ENCODE data around the gene ERCC6. TPM values are rescaled to one million over a fixed set of nuclear protein-coding genes. Genes with fewer than 3 reads are reported as not detected.

ERCC6 gene
- total RNA-seq: 11.2 and 11.7 TPM in 2 replicates

DNA sequence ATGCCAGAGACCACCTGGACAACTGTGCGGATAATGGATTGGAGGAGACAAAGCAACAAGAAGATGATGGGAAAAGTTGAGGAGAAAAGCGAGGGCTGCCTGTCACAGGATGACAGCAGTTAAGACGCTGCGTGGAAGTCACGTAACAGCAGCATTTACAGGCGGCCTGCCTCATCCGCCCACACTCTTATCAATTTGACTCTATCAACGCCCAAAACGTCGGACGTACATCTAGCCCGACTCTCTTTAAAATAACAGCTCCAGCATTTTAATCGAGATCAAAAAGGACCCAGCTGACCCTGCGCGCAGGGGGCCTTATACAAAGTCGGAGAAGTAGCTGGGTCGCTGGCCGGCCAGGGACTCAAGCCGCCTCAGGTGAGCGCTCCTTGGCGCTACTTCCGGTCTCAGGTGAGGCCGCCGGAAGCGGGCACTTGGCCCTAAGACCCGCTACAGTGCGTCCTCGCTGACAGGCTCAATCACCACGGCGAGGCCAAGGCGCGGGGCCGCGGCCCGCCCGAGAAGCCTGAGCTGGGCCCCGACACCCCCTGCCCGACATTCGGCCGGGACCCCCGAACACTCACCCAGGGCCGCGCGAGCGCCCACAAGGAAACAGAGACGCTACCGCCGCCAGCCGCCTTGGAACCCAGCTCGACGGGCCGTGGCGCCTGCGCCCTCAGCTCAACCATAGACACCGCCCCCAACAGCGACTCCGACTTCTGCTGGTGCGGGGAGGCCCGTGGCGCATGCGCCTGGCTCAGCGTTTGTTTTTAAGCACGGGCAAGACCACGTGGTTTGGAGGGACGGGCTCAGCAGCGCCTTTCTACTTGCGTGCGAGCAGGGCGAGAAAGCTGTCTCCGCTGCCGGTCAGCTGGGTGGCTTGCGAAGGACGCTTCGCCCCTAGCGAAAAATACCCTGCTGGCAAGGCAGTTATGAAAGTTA, at the start of gene ERCC6:
Gene ERCC6 (minus strand): TSS at position 741 of the 939 bp plus-strand sequence.
- intact Hi-C loops (cut with micrococcal nuclease): loop anchor here (1.0 to 10.0 kb wide), 5 partner anchors 26 to 1232 kb away; partner anchors contain the start of gene MAPK8

GRCh38 chr10:49587981-49588380, 49.1 kb upstream of the ERCC6 start:
- Mint-ChIP-seq H3K9me3 (peaks cover 6% of the 10 kb centered on the region), H3K4me3 (no peak overlapping the region), H3K36me3 (ENCODE audit: low read depth) (no peaks in the 10 kb centered on the region), H3K27ac (no peak overlapping the region), H3K27me3 (ENCODE audit: insufficient read depth) (peaks cover 6% of the 10 kb centered on the region), H3K4me1 (ENCODE audit: low read depth) (no peaks in the 10 kb centered on the region)
- DNase-seq (ENCODE audit: low spot score): no peak
- intact Hi-C loops (cut with micrococcal nuclease): no loop called here

More for the DNA sequence above, at the start of gene ERCC6:
- Mint-ChIP-seq H3K27me3 (ENCODE audit: insufficient read depth) (peaks cover 2% of the 10 kb centered on the region), H3K36me3 (ENCODE audit: low read depth) (no peaks in the 10 kb centered on the region), H3K4me3 (peak within 1 kb of the TSS; percentile 92), H3K4me1 (ENCODE audit: low read depth) (peaks cover 34% of the 10 kb centered on the region), H3K9me3 (no peaks in the 10 kb centered on the region), H3K27ac (peak within 1 kb of the TSS; percentile 96)
- DNase-seq (ENCODE audit: low spot score): peak; percentile 95

DNA sequence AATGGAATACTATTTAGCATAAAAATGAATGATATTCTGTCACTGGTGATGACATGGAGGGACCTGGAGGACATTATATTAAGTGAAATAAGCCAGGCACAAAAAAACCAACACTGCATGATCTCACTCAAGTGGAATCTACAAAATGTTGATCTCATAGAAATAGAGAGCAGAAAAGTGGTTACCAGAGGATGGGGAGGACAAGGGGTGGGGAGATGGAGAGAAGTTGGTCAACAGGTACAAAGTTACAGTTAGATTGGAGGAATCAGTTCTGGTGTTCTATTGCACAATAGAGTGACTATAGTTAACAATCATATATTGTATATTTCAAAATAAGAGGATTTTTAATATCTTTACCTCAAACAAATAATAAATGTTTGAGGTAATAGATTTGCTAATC, 46.5 kb upstream of the ERCC6 start:
- Mint-ChIP-seq H3K27ac (no peak overlapping the region), H3K36me3 (ENCODE audit: low read depth) (no peaks in the 10 kb centered on the region), H3K27me3 (ENCODE audit: insufficient read depth) (peaks cover 8% of the 10 kb centered on the region), H3K9me3 (peaks cover 6% of the 10 kb centered on the region), H3K4me1 (ENCODE audit: low read depth) (peaks cover 7% of the 10 kb centered on the region), H3K4me3 (no peak overlapping the region)
- DNase-seq (ENCODE audit: low spot score): no peak
- intact Hi-C loops (cut with micrococcal nuclease): no loop called here

- no peaks in the 10 kb centered on the region for H3K9me3 Mint-ChIP-seq
- H3K36me3 Mint-ChIP-seq (ENCODE audit: low read depth): no peaks in the 10 kb centered on the region
- peaks cover 15% of the 10 kb centered on the region for H3K4me1 Mint-ChIP-seq (ENCODE audit: low read depth)
- intact Hi-C loops (cut with micrococcal nuclease): no loop called here
- H3K27ac Mint-ChIP-seq: no peak overlapping the region
- no peak overlapping the region for H3K4me3 Mint-ChIP-seq
- DNase-seq (ENCODE audit: low spot score): no peak
- peaks cover 4% of the 10 kb centered on the region for H3K27me3 Mint-ChIP-seq (ENCODE audit: insufficient read depth)
Observed at GRCh38 chr10:49579621-49580020, 40.7 kb upstream of the ERCC6 start.

DNA sequence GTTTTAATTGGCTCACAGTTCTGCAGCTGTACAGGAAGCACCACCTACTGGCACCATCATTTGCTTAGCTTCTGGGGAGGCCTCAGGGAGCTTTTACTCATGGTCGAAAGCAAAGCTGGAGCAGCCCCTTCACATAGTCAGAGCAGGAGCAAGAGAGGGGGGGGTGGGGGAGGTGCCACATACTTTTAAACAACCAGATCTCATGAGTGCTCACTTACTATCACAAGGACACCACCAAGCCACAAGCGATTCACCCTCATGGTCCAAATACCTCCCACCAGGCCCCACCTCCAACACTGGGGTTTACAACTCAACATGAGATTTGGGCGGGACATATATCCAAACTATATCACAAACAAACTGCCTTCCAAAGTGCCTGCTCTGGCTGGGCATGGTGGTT, 39.5 kb upstream of the ERCC6 start:
- Mint-ChIP-seq H3K9me3 (no peaks in the 10 kb centered on the region), H3K27ac (no peak overlapping the region), H3K4me1 (ENCODE audit: low read depth) (peaks cover 15% of the 10 kb centered on the region), H3K4me3 (no peak overlapping the region), H3K27me3 (ENCODE audit: insufficient read depth) (peaks cover 4% of the 10 kb centered on the region), H3K36me3 (ENCODE audit: low read depth) (no peaks in the 10 kb centered on the region)
- intact Hi-C loops (cut with micrococcal nuclease): no loop called here
- DNase-seq (ENCODE audit: low spot score): no peak

- Mint-ChIP-seq H3K27me3 (ENCODE audit: insufficient read depth) (peaks cover 2% of the 10 kb centered on the region), H3K36me3 (ENCODE audit: low read depth) (no peaks in the 10 kb centered on the region), H3K4me1 (ENCODE audit: low read depth) (peaks cover 13% of the 10 kb centered on the region), H3K4me3 (no peak overlapping the region), H3K27ac (no peak overlapping the region), H3K9me3 (no peaks in the 10 kb centered on the region)
- no peak for DNase-seq (ENCODE audit: low spot score)
- intact Hi-C loops (cut with micrococcal nuclease): loop anchor here (1.0 kb wide), 1 partner anchor 12 kb away; no protein-coding TSS in a partner anchor
Observed at GRCh38 chr10:49577182-49577925, 38.4 kb upstream of the ERCC6 start.

GRCh38 chr10:49575489-49576072, 36.7 kb upstream of the ERCC6 start:
- H3K4me3 Mint-ChIP-seq: no peak overlapping the region
- peaks cover 2% of the 10 kb centered on the region for H3K27me3 Mint-ChIP-seq (ENCODE audit: insufficient read depth)

GRCh38 chr10:49572594-49573114, 33.7 kb upstream of the ERCC6 start:
- no peak overlapping the region for H3K4me3 Mint-ChIP-seq
- H3K36me3 Mint-ChIP-seq (ENCODE audit: low read depth): no peaks in the 10 kb centered on the region
- H3K4me1 Mint-ChIP-seq (ENCODE audit: low read depth): peaks cover 19% of the 10 kb centered on the region
- H3K27me3 Mint-ChIP-seq (ENCODE audit: insufficient read depth): no peaks in the 10 kb centered on the region
- no peaks in the 10 kb centered on the region for H3K9me3 Mint-ChIP-seq
- H3K27ac Mint-ChIP-seq: no peak overlapping the region
- intact Hi-C loops (cut with micrococcal nuclease): no loop called here
- no peak for DNase-seq (ENCODE audit: low spot score)

More at GRCh38 chr10:49575489-49576072, 36.7 kb upstream of the ERCC6 start:
- Mint-ChIP-seq H3K36me3 (ENCODE audit: low read depth) (no peaks in the 10 kb centered on the region), H3K4me1 (ENCODE audit: low read depth) (peaks cover 7% of the 10 kb centered on the region), H3K27ac (no peak overlapping the region), H3K9me3 (no peaks in the 10 kb centered on the region)
- intact Hi-C loops (cut with micrococcal nuclease): no loop called here
- DNase-seq (ENCODE audit: low spot score): no peak

GRCh38 chr10:49571388-49571787, 32.5 kb upstream of the ERCC6 start:
- no peaks in the 10 kb centered on the region for H3K27me3 Mint-ChIP-seq (ENCODE audit: insufficient read depth)
- no peak for DNase-seq (ENCODE audit: low spot score)
- intact Hi-C loops (cut with micrococcal nuclease): no loop called here
- no peak overlapping the region for H3K27ac Mint-ChIP-seq
- H3K9me3 Mint-ChIP-seq: no peaks in the 10 kb centered on the region
- no peak overlapping the region for H3K4me3 Mint-ChIP-seq
- peaks cover 11% of the 10 kb centered on the region for H3K4me1 Mint-ChIP-seq (ENCODE audit: low read depth)
- H3K36me3 Mint-ChIP-seq (ENCODE audit: low read depth): no peaks in the 10 kb centered on the region

DNA sequence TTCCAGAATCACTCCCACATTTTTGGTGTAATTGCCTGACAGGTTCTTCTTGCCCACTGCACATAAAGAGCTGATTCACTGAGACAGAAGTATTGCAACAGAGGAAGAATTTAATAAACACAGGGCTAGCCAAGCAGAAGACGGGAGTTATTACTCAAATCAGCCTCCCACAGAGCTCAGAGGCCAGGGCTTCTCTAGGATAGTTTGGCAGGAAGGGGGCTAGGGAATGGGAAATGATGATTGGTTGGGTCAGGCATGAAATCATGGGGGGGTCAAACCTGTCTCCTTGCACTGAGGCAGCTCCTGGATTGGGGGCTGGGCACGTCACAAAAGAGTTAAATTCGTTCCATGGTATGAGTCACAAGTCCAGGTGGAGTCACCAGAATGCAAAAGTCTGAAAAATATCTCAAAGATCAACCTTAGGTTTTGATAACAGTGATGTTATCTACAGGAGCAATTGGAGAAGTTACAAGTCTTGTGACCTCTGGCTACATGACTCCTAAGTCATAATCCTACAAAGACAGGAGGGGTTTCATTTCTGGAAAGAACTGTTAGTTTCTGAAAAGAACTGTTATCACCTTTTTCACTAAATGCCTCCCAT, 30.2 kb upstream of the ERCC6 start:
- H3K4me1 Mint-ChIP-seq (ENCODE audit: low read depth): peaks cover 11% of the 10 kb centered on the region
- no peak overlapping the region for H3K27ac Mint-ChIP-seq
- H3K36me3 Mint-ChIP-seq (ENCODE audit: low read depth): no peaks in the 10 kb centered on the region
- H3K27me3 Mint-ChIP-seq (ENCODE audit: insufficient read depth): no peaks in the 10 kb centered on the region
- H3K4me3 Mint-ChIP-seq: no peak overlapping the region
- H3K9me3 Mint-ChIP-seq: no peaks in the 10 kb centered on the region
- DNase-seq (ENCODE audit: low spot score): no peak
- intact Hi-C loops (cut with micrococcal nuclease): no loop called here

GRCh38 chr10:49568235-49568634, 29.3 kb upstream of the ERCC6 start:
- no peak overlapping the region for H3K4me3 Mint-ChIP-seq
- no peak for DNase-seq (ENCODE audit: low spot score)
- no peak overlapping the region for H3K27ac Mint-ChIP-seq
- H3K4me1 Mint-ChIP-seq (ENCODE audit: low read depth): peaks cover 11% of the 10 kb centered on the region
- no peaks in the 10 kb centered on the region for H3K36me3 Mint-ChIP-seq (ENCODE audit: low read depth)
- intact Hi-C loops (cut with micrococcal nuclease): no loop called here
- no peaks in the 10 kb centered on the region for H3K9me3 Mint-ChIP-seq
- H3K27me3 Mint-ChIP-seq (ENCODE audit: insufficient read depth): no peaks in the 10 kb centered on the region

DNA sequence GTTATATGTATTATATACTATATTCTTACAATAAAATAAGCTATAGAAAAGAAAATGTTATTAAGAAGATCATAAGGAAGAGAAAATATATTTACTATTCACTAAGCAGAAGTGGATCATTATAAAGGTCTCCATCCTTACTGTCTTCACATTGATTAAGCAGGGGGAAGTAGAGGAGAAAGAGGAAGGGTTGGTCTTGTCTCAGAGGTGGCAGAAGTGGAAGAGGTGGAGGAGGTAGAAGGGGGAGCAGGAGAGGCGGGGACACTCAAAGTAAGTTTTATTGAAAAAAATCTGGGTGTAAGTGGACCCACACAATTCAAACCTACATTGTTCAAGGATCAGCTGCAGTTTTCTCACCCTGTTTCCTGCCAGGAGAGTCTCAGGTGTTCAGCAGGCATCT, 28.9 kb upstream of the ERCC6 start:
- Mint-ChIP-seq H3K4me3 (no peak overlapping the region), H3K36me3 (ENCODE audit: low read depth) (no peaks in the 10 kb centered on the region), H3K27me3 (ENCODE audit: insufficient read depth) (no peaks in the 10 kb centered on the region), H3K4me1 (ENCODE audit: low read depth) (peaks cover 11% of the 10 kb centered on the region), H3K27ac (no peak overlapping the region), H3K9me3 (no peaks in the 10 kb centered on the region)
- DNase-seq (ENCODE audit: low spot score): no peak
- intact Hi-C loops (cut with micrococcal nuclease): no loop called here
